Activated CD8-positive, alpha-beta T cell treated with anti-CD3 and anti-CD28 coated beads for 36 hours (primary cell): ENCODE data around the gene CLCN1. TPM values are rescaled to one million over a fixed set of nuclear protein-coding genes. Genes with fewer than 3 reads are reported as not detected.

ENCODE experiments used
- ATAC-seq: fragments of 200-7000 bp; cut with Tn5 transposase; one replicate; pipeline ENCODE4 v1.10.0; 2021; ENCODE audit warnings: mild to moderate bottlenecking, moderate library complexity
- CTCF ChIA-PET: fragments of 350-600 bp; sonication (Branson Sonifier 250); formaldehyde crosslinking; loops from one replicate; lab custom pipeline; 2021; ENCODE audit warnings: antibody characterized with exemption; lab: Charles Lee
- POLR2A ChIA-PET: fragments of 350-600 bp; sonication (Branson Sonifier 250); formaldehyde crosslinking; loops from one replicate; lab custom pipeline; 2021; ENCODE audit warnings: antibody characterized with exemption; lab: Charles Lee
- DNase-seq: peaks from one replicate; pipeline ENCODE4 v3.0.0-alpha.2; 2020
- H3K27ac Mint-ChIP-seq: one replicate; pipeline ENCODE4 v1.8.0; 2021; ENCODE audit warnings: mild to moderate bottlenecking, mixed read lengths
- H3K27me3 Mint-ChIP-seq: one replicate; pipeline ENCODE4 v1.8.0; 2021; ENCODE audit warnings: mixed read lengths
- H3K36me3 Mint-ChIP-seq: one replicate; pipeline ENCODE4 v1.8.0; 2021; ENCODE audit warnings: low read depth, mixed read lengths
- H3K4me1 Mint-ChIP-seq: one replicate; pipeline ENCODE4 v1.8.0; 2021; ENCODE audit warnings: low read depth, mixed read lengths
- H3K4me3 Mint-ChIP-seq: one replicate; pipeline ENCODE4 v1.8.0; 2021; ENCODE audit warnings: mild to moderate bottlenecking, moderate library complexity, mixed read lengths
- H3K9me3 Mint-ChIP-seq: one replicate; pipeline ENCODE4 v1.8.0; 2021; ENCODE audit warnings: mixed read lengths
- CTCF ChIP-seq: fragments of 200-600 bp; IDR thresholded peaks from one replicate; pipeline ENCODE4 v1.8.0; 2022; ENCODE audit warnings: antibody characterized with exemption, mild to moderate bottlenecking
- intact Hi-C: fragments of 100-400 bp; cut with micrococcal nuclease; formaldehyde crosslinking; loops from one replicate; pipeline ENCODE4 v1.10.0; 2022
- total RNA-seq, 2 experiments: library from RNA; stranded (reverse); gene quantifications; one replicate each; pipeline ENCODE4 v1.2.3, GENCODE V29; 2021

Gene CLCN1
- total RNA-seq, 2 experiments from 2014 or later, result 0.09 TPM; not detected in 1

- H3K27ac Mint-ChIP-seq, result peak overlapping the region; percentile 13
- DNase-seq (no peak), ATAC-seq (no peak)
- H3K9me3 Mint-ChIP-seq, result no peaks in the 10 kb centered on the region
- H3K36me3 Mint-ChIP-seq, result peaks cover 21% of the 10 kb centered on the region
- peaks cover 11% of the 10 kb centered on the region for H3K4me1 Mint-ChIP-seq
- intact Hi-C loops, result no loop called here
- H3K27me3 Mint-ChIP-seq, result no peaks in the 10 kb centered on the region
- CTCF ChIA-PET, result interaction anchor here (0.7 to 2.0 kb wide), 6 partner anchors 8 to 28 kb away, joined by 3 to 10 read pairs (median 4); no protein-coding TSS in a partner anchor
- no peak for TF ChIP-seq CTCF
- no peak overlapping the region for H3K4me3 Mint-ChIP-seq
- POLR2A ChIA-PET, result interaction anchor here (0.6 to 1.4 kb wide), 4 partner anchors 9 to 675 kb away, joined by 3 to 5 read pairs (median 3); no protein-coding TSS in a partner anchor
These were observed 72.1 kb downstream of the CLCN1 start for GRCh38 chr7:143388051-143388450.

GRCh38 chr7:143388491-143389101, 72.7 kb downstream of the CLCN1 start:
- CTCF ChIA-PET, result interaction anchor here (0.7 to 2.0 kb wide), 6 partner anchors 9 to 28 kb away, joined by 3 to 10 read pairs (median 4); no protein-coding TSS in a partner anchor
- H3K27ac Mint-ChIP-seq, result no peak overlapping the region
- no peak for ATAC-seq

GRCh38 chr7:143389316-143390103, 73.6 kb downstream of the CLCN1 start:
- no peak for TF ChIP-seq CTCF
- Mint-ChIP-seq H3K4me3 (no peak overlapping the region), H3K27me3 (no peaks in the 10 kb centered on the region), H3K36me3 (peaks cover 21% of the 10 kb centered on the region), H3K4me1 (peaks cover 13% of the 10 kb centered on the region), H3K9me3 (no peaks in the 10 kb centered on the region), H3K27ac (peak overlapping the region; percentile 71)
- CTCF ChIA-PET, result interaction anchor here (1.2 to 3.7 kb wide), 4 partner anchors 10 to 148 kb away, joined by 3 to 10 read pairs (median 8); partner anchors contain the start of gene EPHA1
- POLR2A ChIA-PET, result interaction anchor here (0.8 to 1.4 kb wide), 4 partner anchors 8 to 127 kb away, joined by 3 read pairs; partner anchors contain the start of genes EPHA1 and GSTK1
- ATAC-seq (no peak), DNase-seq (no peak)
- intact Hi-C loops, result no loop called here

More at GRCh38 chr7:143388491-143389101, 72.7 kb downstream of the CLCN1 start:
- POLR2A ChIA-PET, result interaction anchor here (0.8 to 1.4 kb wide), 4 partner anchors 9 to 126 kb away, joined by 3 to 5 read pairs (median 3); partner anchors contain the start of gene GSTK1
- peaks cover 11% of the 10 kb centered on the region for H3K4me1 Mint-ChIP-seq
- intact Hi-C loops, result no loop called here
- H3K36me3 Mint-ChIP-seq, result peaks cover 21% of the 10 kb centered on the region
- H3K9me3 Mint-ChIP-seq, result no peaks in the 10 kb centered on the region
- no peaks in the 10 kb centered on the region for H3K27me3 Mint-ChIP-seq
- no peak for DNase-seq
- no peak for TF ChIP-seq CTCF
- no peak overlapping the region for H3K4me3 Mint-ChIP-seq

GRCh38 chr7:143390104-143390772, 74.3 kb downstream of the CLCN1 start:
- no peak overlapping the region for H3K4me3 Mint-ChIP-seq
- POLR2A ChIA-PET, result interaction anchor here (0.9 to 1.3 kb wide), 2 partner anchors 16 to 18 kb away, joined by 3 read pairs; partner anchors contain the start of gene EPHA1
- H3K4me1 Mint-ChIP-seq, result peaks cover 17% of the 10 kb centered on the region

More at GRCh38 chr7:143390104-143390772, 74.3 kb downstream of the CLCN1 start:
- Mint-ChIP-seq H3K27ac (peak overlapping the region; percentile 71), H3K36me3 (peaks cover 21% of the 10 kb centered on the region), H3K9me3 (no peaks in the 10 kb centered on the region), H3K27me3 (no peaks in the 10 kb centered on the region)
- intact Hi-C loops, result no loop called here
- no peak for TF ChIP-seq CTCF
- DNase-seq (no peak), ATAC-seq (no peak)
- CTCF ChIA-PET, result interaction anchor here (1.2 to 3.7 kb wide), 2 partner anchors 18 to 149 kb away, joined by 3 to 9 read pairs; partner anchors contain the start of gene EPHA1
